HepG2 (cell line): ENCODE measurements around the gene EZH1. TPM values are rescaled to one million over a fixed set of nuclear protein-coding genes. Genes with fewer than 3 reads are reported as not detected.

Source experiments
- ARID2 ChIP-seq: sonication (generic); formaldehyde crosslinking; IDR thresholded peaks from 2 replicates; pipeline ENCODE4 v1.8.1; 2022; ENCODE audit warnings: mild to moderate bottlenecking, missing genetic modification reagents, borderline replicate concordance
- ARNT2 ChIP-seq: sonication (generic); formaldehyde crosslinking; IDR thresholded peaks from 2 replicates; pipeline ENCODE4 v1.8.0; 2022; ENCODE audit warnings: mild to moderate bottlenecking, low read depth, missing genetic modification reagents, moderate library complexity
- ASH2L ChIP-seq: fragments of 300-600, 200-600 bp; sonication (generic); IDR thresholded peaks from 2 replicates; pipeline ENCODE4 v1.7.0; 2017; ENCODE audit warnings: low read depth, mild to moderate bottlenecking, moderate library complexity, mixed read lengths, low read length; ENCODE audit not compliant: insufficient read length
- CBFB ChIP-seq: sonication (generic); formaldehyde crosslinking; IDR thresholded peaks from 2 replicates; pipeline ENCODE4 v1.4.0; 2020; ENCODE audit warnings: missing genetic modification reagents
- CEBPB ChIP-seq: IDR thresholded peaks from 2 replicates; pipeline ENCODE4 v1.6.1; 2011; ENCODE audit warnings: low read depth, low read length, improper control_type of control experiment, borderline replicate concordance
- HNF4G ChIP-seq, 2 experiments: sonication (generic) in 1 of 2; formaldehyde crosslinking in 1 of 2; IDR thresholded peaks; 2 replicates each; pipeline versions ENCODE4 v1.4.0 to v1.6.1; 2011 to 2020; ENCODE audit warnings: borderline replicate concordance in 2 of 2, low read depth in 2 of 2, mild to moderate bottlenecking in 2 of 2, low read length in 1 of 2, missing genetic modification reagents in 1 of 2, moderate library complexity in 1 of 2
- NFATC3 ChIP-seq: sonication (generic); formaldehyde crosslinking; IDR thresholded peaks from 2 replicates; pipeline ENCODE4 v1.5.1; 2020; ENCODE audit warnings: mild to moderate bottlenecking, missing genetic modification reagents
- PAWR ChIP-seq: sonication (generic); formaldehyde crosslinking; IDR thresholded peaks from 2 replicates; pipeline ENCODE4 v1.4.0; 2020; ENCODE audit warnings: missing genetic modification reagents, mild to moderate bottlenecking, borderline replicate concordance
- SALL2 ChIP-seq: sonication (generic); formaldehyde crosslinking; IDR thresholded peaks from 2 replicates; pipeline ENCODE4 v1.8.1; 2023; ENCODE audit warnings: mild to moderate bottlenecking, missing genetic modification reagents, inconsistent platforms
- ZKSCAN1 ChIP-seq: fragments of 150-350 bp; IDR thresholded peaks from 2 replicates; pipeline ENCODE4 v1.6.1; 2014; ENCODE audit warnings: low read length
- ZMAT3 ChIP-seq: sonication (generic); formaldehyde crosslinking; conservative IDR thresholded peaks from 2 replicates; pipeline ENCODE4 v1.7.0; 2021; ENCODE audit warnings: missing genetic modification reagents
- ZNF124 ChIP-seq: sonication (generic); formaldehyde crosslinking; IDR thresholded peaks from 2 replicates; pipeline ENCODE4 v1.4.0; 2020; ENCODE audit warnings: missing genetic modification reagents
- ZNF430 ChIP-seq: sonication (generic); formaldehyde crosslinking; IDR thresholded peaks from 2 replicates; pipeline ENCODE4 v1.9.0; 2021; ENCODE audit warnings: mild to moderate bottlenecking, missing genetic modification reagents
- ZNF558 ChIP-seq: sonication (generic); formaldehyde crosslinking; IDR thresholded peaks from 2 replicates; pipeline ENCODE4 v1.9.0; 2022; ENCODE audit warnings: mild to moderate bottlenecking, missing genetic modification reagents, borderline replicate concordance
- ZNF577 ChIP-seq: sonication (generic); formaldehyde crosslinking; IDR thresholded peaks from 2 replicates; pipeline ENCODE4 v1.4.0; 2020; ENCODE audit warnings: mild to moderate bottlenecking, low read depth, missing genetic modification reagents, borderline replicate concordance
- ZNF619 ChIP-seq: sonication (generic); formaldehyde crosslinking; IDR thresholded peaks from 2 replicates; pipeline ENCODE4 v1.4.0; 2020; ENCODE audit warnings: mild to moderate bottlenecking, missing genetic modification reagents
- ZNF746 ChIP-seq: sonication (generic); formaldehyde crosslinking; IDR thresholded peaks from 2 replicates; pipeline ENCODE4 v1.8.0; 2022; ENCODE audit warnings: mild to moderate bottlenecking, missing genetic modification reagents
- ZNF777 ChIP-seq: sonication (generic); formaldehyde crosslinking; IDR thresholded peaks from 2 replicates; pipeline ENCODE4 v1.4.0; 2020; ENCODE audit warnings: missing genetic modification reagents
- polyA plus RNA-seq, 8 experiments: library from polyadenylated mRNA; depleted of rRNA in 3 of 8; stranded (reverse) in 7 of 8; unstranded in 1 of 8; fragments of >200 nt; fragmentation: Illumina TruSeq in 4 of 8; extraction: Trizol in 4 of 8; gene quantifications; 2 replicates each; pipeline versions ENCODE4 v1.2.1 to v1.2.3, GENCODE V29; 2011 to 2016; ENCODE audit warnings: low read depth in 4 of 8, missing spikeins in 1 of 8, mixed read lengths in 1 of 8; ENCODE audit not compliant: insufficient read depth in 1 of 8
- total RNA-seq, 5 experiments: library from RNA; depleted of rRNA; stranded (reverse); fragments of >200 nt; fragmentation: Illumina TruSeq; extraction: Trizol; gene quantifications; 2 replicates each; pipeline ENCODE4 v1.2.3, GENCODE V29; 2016; ENCODE audit warnings: low read depth in 1 of 5
- TF ChIP-seq, protein P1 (sequence below), 2 experiments: sonication (generic) in 1 of 2; formaldehyde crosslinking in 1 of 2; IDR thresholded peaks; 2 replicates each; pipeline versions ENCODE4 v1.4.0 to v1.6.1; 2016 to 2020; ENCODE audit warnings: borderline replicate concordance in 1 of 2, low read depth in 1 of 2, mild to moderate bottlenecking in 1 of 2, missing genetic modification reagents in 1 of 2
- TF ChIP-seq, protein P2 (sequence below): sonication (generic); formaldehyde crosslinking; IDR thresholded peaks from 2 replicates; pipeline ENCODE4 v1.5.0; 2020; ENCODE audit warnings: mild to moderate bottlenecking, missing genetic modification reagents
- TF ChIP-seq, protein P3 (sequence below): sonication (generic); formaldehyde crosslinking; IDR thresholded peaks from 2 replicates; pipeline ENCODE4 v1.5.0; 2020; ENCODE audit warnings: missing genetic modification reagents
- TF ChIP-seq, protein P4 (sequence below): sonication (generic); formaldehyde crosslinking; IDR thresholded peaks from 2 replicates; pipeline ENCODE4 v1.9.0; 2022; ENCODE audit warnings: missing genetic modification reagents, mild to moderate bottlenecking, borderline replicate concordance

The EZH1 gene
- total and polyA plus RNA-seq, 2 of the 13 experiments (the other 11 are each of a cell fraction or from before 2014, with no cell fraction given): 11.6 to 24.0 TPM

DNA sequence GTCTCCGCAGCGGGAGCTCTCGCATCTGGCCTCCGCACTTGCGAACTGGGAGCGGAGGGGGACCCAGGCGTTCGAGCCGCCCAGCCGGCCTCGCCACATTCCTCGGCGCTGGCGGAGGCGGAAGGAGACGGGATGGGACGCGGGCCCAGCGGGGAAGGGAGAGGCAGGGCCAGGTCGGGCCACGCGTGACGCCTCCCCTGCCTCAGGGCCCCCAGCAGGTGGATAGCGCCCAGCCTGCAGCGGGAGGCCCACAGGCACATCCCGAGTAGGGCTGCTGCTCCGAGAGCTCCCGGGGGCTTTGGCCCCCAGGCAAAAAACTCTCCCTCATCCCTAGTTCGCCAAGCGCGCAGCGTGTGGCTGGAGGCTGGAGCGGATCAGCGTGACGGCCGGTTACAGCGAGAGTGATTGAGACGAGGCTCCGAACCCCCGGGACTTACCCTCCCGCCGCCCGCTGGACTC lies 68.8 kb downstream of the EZH1 start (continued):
- TF ChIP-seq NFATC3 (CRISPR knock-in tag): no peak
- peak; percentile 61 for TF ChIP-seq ARNT2
- TF ChIP-seq, protein P1, sequence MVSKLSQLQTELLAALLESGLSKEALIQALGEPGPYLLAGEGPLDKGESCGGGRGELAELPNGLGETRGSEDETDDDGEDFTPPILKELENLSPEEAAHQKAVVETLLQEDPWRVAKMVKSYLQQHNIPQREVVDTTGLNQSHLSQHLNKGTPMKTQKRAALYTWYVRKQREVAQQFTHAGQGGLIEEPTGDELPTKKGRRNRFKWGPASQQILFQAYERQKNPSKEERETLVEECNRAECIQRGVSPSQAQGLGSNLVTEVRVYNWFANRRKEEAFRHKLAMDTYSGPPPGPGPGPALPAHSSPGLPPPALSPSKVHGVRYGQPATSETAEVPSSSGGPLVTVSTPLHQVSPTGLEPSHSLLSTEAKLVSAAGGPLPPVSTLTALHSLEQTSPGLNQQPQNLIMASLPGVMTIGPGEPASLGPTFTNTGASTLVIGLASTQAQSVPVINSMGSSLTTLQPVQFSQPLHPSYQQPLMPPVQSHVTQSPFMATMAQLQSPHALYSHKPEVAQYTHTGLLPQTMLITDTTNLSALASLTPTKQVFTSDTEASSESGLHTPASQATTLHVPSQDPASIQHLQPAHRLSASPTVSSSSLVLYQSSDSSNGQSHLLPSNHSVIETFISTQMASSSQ (IDR thresholded peaks at IDR 0.05; ENCODE audit: low read depth): no peak
- TF ChIP-seq, protein P1 (CRISPR knock-in tag; IDR thresholded peaks at IDR 0.05; ENCODE audit: borderline replicate concordance): no peak; the same call in 1 of the 2 replicates
- no peak for TF ChIP-seq ZNF619 (CRISPR knock-in tag)
- TF ChIP-seq, protein P2, sequence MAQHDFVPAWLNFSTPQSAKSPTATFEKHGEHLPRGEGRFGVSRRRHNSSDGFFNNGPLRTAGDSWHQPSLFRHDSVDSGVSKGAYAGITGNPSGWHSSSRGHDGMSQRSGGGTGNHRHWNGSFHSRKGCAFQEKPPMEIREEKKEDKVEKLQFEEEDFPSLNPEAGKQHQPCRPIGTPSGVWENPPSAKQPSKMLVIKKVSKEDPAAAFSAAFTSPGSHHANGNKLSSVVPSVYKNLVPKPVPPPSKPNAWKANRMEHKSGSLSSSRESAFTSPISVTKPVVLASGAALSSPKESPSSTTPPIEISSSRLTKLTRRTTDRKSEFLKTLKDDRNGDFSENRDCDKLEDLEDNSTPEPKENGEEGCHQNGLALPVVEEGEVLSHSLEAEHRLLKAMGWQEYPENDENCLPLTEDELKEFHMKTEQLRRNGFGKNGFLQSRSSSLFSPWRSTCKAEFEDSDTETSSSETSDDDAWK: no peak
- peak; percentile 86; the same call in 1 of the 2 replicates for TF ChIP-seq ARID2 (CRISPR knock-in tag)
- TF ChIP-seq ZNF746 (CRISPR knock-in tag): no peak
- no peak for TF ChIP-seq ZKSCAN1
- TF ChIP-seq ZNF577 (CRISPR knock-in tag): no peak
- no peak for TF ChIP-seq CEBPB
- TF ChIP-seq ZNF777 (CRISPR knock-in tag): no peak
- peak; percentile 19 for TF ChIP-seq ASH2L
- TF ChIP-seq ZNF430: no peak
- peak; percentile 26; the same call in 1 of the 2 replicates for TF ChIP-seq CBFB (CRISPR knock-in tag)
- TF ChIP-seq, protein P3, sequence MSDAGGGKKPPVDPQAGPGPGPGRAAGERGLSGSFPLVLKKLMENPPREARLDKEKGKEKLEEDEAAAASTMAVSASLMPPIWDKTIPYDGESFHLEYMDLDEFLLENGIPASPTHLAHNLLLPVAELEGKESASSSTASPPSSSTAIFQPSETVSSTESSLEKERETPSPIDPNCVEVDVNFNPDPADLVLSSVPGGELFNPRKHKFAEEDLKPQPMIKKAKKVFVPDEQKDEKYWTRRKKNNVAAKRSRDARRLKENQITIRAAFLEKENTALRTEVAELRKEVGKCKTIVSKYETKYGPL (CRISPR knock-in tag): no peak
- TF ChIP-seq, protein P4, sequence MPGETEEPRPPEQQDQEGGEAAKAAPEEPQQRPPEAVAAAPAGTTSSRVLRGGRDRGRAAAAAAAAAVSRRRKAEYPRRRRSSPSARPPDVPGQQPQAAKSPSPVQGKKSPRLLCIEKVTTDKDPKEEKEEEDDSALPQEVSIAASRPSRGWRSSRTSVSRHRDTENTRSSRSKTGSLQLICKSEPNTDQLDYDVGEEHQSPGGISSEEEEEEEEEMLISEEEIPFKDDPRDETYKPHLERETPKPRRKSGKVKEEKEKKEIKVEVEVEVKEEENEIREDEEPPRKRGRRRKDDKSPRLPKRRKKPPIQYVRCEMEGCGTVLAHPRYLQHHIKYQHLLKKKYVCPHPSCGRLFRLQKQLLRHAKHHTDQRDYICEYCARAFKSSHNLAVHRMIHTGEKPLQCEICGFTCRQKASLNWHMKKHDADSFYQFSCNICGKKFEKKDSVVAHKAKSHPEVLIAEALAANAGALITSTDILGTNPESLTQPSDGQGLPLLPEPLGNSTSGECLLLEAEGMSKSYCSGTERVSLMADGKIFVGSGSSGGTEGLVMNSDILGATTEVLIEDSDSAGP (CRISPR knock-in tag): peak; percentile 56; the same call in 1 of the 2 replicates
- TF ChIP-seq PAWR (CRISPR knock-in tag): 0 out of 2 replicates have a peak, but pooled peaks have one; percentile 60
- peak; percentile 61; the same call in 1 of the 2 replicates for TF ChIP-seq ZNF124 (CRISPR knock-in tag)
- TF ChIP-seq HNF4G (IDR thresholded peaks at IDR 0.05; ENCODE audit: borderline replicate concordance, low read depth, low read length): no peak
- TF ChIP-seq HNF4G (CRISPR knock-in tag; IDR thresholded peaks at IDR 0.05; ENCODE audit: borderline replicate concordance, low read depth): 0 out of 2 replicates have a peak, but pooled peaks have one; percentile 6
- peak; percentile 91; the same call in 1 of the 2 replicates for TF ChIP-seq ZNF558 (CRISPR knock-in tag)
- 0 out of 2 replicates have a peak, but pooled peaks have one; percentile 9 for TF ChIP-seq SALL2
- no peak for TF ChIP-seq ZMAT3 (CRISPR knock-in tag)
